HG02610 (cell line): ENCODE data around the gene RPP30.
A peak's percentile ranks its signal among the peaks of the same experiment; 100 is the strongest.

Source experiments
- ATAC-seq: cut with Tn5 transposase; IDR thresholded peaks from one replicate; pipeline ENCODE4 v1.9.1; 2021; ENCODE audit warnings: mild to moderate bottlenecking, moderate library complexity; ENCODE audit not compliant: unreplicated experiment

The RPP30 gene

GRCh38 chr10:90871766-90872647, at the start of gene RPP30:
Gene RPP30, plus strand, starts transcription at chr10:90871974. Its CDS starts 13 bp downstream, at chr10:90871987.
- peak; percentile 97 for ATAC-seq

GRCh38 chr10:90822508-90822907, 49.3 kb upstream of the RPP30 start:
- ATAC-seq, result no peak

- no peak for ATAC-seq
Observed at GRCh38 chr10:90832111-90832510, 39.7 kb upstream of the RPP30 start.

- no peak for ATAC-seq
Observed at GRCh38 chr10:90834326-90834725, 37.4 kb upstream of the RPP30 start.

GRCh38 chr10:90837486-90837885, 34.3 kb upstream of the RPP30 start:
- ATAC-seq, result no peak

GRCh38 chr10:90842725-90843124, 29.0 kb upstream of the RPP30 start:
- ATAC-seq, result no peak

- ATAC-seq, result no peak
Observed at GRCh38 chr10:90845726-90846125, 26.0 kb upstream of the RPP30 start.

GRCh38 chr10:90846746-90847145, 25.0 kb upstream of the RPP30 start:
- no peak for ATAC-seq

- no peak for ATAC-seq
Observed at GRCh38 chr10:90847436-90847835, 24.3 kb upstream of the RPP30 start.

- ATAC-seq, result no peak
Observed at GRCh38 chr10:90849956-90850749, 21.6 kb upstream of the RPP30 start.

GRCh38 chr10:90855126-90855525, 16.6 kb upstream of the RPP30 start:
- ATAC-seq, result no peak

- no peak for ATAC-seq
Observed at GRCh38 chr10:90856261-90856660, 15.5 kb upstream of the RPP30 start.

GRCh38 chr10:90856964-90857634, 14.7 kb upstream of the RPP30 start:
- no peak for ATAC-seq

GRCh38 chr10:90857635-90858460, 13.9 kb upstream of the RPP30 start, which contains the start of gene HTR7:
Gene HTR7, minus strand, starts transcription at chr10:90858039. Its CDS starts 368 bp downstream, at chr10:90857671.
- ATAC-seq, result peak; percentile 71

GRCh38 chr10:90858461-90858968, 13.3 kb upstream of the RPP30 start:
- no peak for ATAC-seq

GRCh38 chr10:90859321-90859751, 12.4 kb upstream of the RPP30 start:
- no peak for ATAC-seq

- ATAC-seq, result no peak
Observed at GRCh38 chr10:90860790-90861189, 11.0 kb upstream of the RPP30 start.

GRCh38 chr10:90862908-90863514, 8.8 kb upstream of the RPP30 start:
- ATAC-seq, result no peak

- no peak for ATAC-seq
Observed at GRCh38 chr10:90865401-90865800, 6.4 kb upstream of the RPP30 start.
